MM.1S (cell line): ENCODE results near the gene LMCD1.

Experiments used
- DNase-seq: peaks from one replicate; pipeline ENCODE4 v3.0.0-alpha.2; 2015
- H2AFZ ChIP-seq: fragments of 300-600 bp; sonication (generic); 2 replicates; pipeline ENCODE4 v1.6.0; 2016; ENCODE audit warnings: antibody characterized with exemption, low read length
- H3F3A ChIP-seq: fragments of 300-600 bp; sonication (generic); 2 replicates; pipeline ENCODE4 v1.6.1; 2016; ENCODE audit warnings: mild to moderate bottlenecking, antibody characterized with exemption, low read length, moderate library complexity, mixed read lengths; ENCODE audit not compliant: insufficient read depth
- H3K27ac ChIP-seq: fragments of 300-600 bp; sonication (generic); 2 replicates; pipeline ENCODE4 v1.5.1; 2016; ENCODE audit warnings: mild to moderate bottlenecking, low read length
- H3K27me3 ChIP-seq: fragments of 300-600 bp; sonication (generic); replicated peaks from 2 replicates; pipeline ENCODE4 v1.6.0; 2016; ENCODE audit warnings: low read length; ENCODE audit not compliant: insufficient read depth
- H3K36me3 ChIP-seq: fragments of 300-600 bp; sonication (generic); replicated peaks from 2 replicates; pipeline ENCODE4 v1.6.1; 2016; ENCODE audit warnings: mild to moderate bottlenecking, low read length, mixed read lengths; ENCODE audit not compliant: insufficient read depth
- H3K4me1 ChIP-seq: fragments of 300-600 bp; sonication (generic); 2 replicates; pipeline ENCODE4 v1.6.1; 2016; ENCODE audit warnings: low read length, mixed read lengths
- H3K4me2 ChIP-seq: fragments of 300-600 bp; sonication (generic); 2 replicates; pipeline ENCODE4 v1.6.0; 2016; ENCODE audit warnings: low read depth, low read length
- H3K4me3 ChIP-seq: fragments of 300-600 bp; sonication (generic); 2 replicates; pipeline ENCODE4 v1.5.1; 2016; ENCODE audit warnings: low read length, mixed read lengths
- H3K79me2 ChIP-seq: fragments of 300-600 bp; sonication (generic); 2 replicates; pipeline ENCODE4 v1.6.1; 2016; ENCODE audit warnings: mixed run types, low read length, mixed read lengths
- H3K9ac ChIP-seq: fragments of 300-600 bp; sonication (generic); 2 replicates; pipeline ENCODE4 v1.6.1; 2016; ENCODE audit warnings: low read length, mixed read lengths
- H3K9me2 ChIP-seq: fragments of 300-600 bp; sonication (generic); replicated peaks from 2 replicates; pipeline ENCODE4 v1.6.1; 2016; ENCODE audit warnings: mild to moderate bottlenecking, low read length, mixed read lengths; ENCODE audit not compliant: insufficient read depth
- H3K9me3 ChIP-seq: fragments of 300-600 bp; sonication (generic); replicated peaks from 2 replicates; pipeline ENCODE4 v1.6.1; 2016; ENCODE audit warnings: mild to moderate bottlenecking, low read length, mixed read lengths; ENCODE audit not compliant: insufficient read depth
- H4K20me1 ChIP-seq: fragments of 300-600 bp; sonication (generic); 2 replicates; pipeline ENCODE4 v1.6.1; 2016; ENCODE audit warnings: mild to moderate bottlenecking, low read length, moderate library complexity, mixed read lengths; ENCODE audit not compliant: insufficient read depth
- EZH2 ChIP-seq: fragments of 300-600 bp; sonication (generic); optimal IDR thresholded peaks from 2 replicates; pipeline ENCODE3; 2017; ENCODE audit warnings: low read depth, mild to moderate bottlenecking, antibody characterized with exemption, low read length, mixed read lengths
- EZH2phosphoT487 ChIP-seq: fragments of 300-600 bp; sonication (generic); IDR thresholded peaks from 2 replicates; pipeline ENCODE4 v1.6.1; 2018; ENCODE audit warnings: antibody characterized with exemption, low read length
- TF ChIP-seq, protein P1 (sequence below): fragments of 300-600 bp; sonication (generic); IDR thresholded peaks from 2 replicates; pipeline ENCODE4 v1.5.1; 2016; ENCODE audit warnings: antibody characterized with exemption, low read length, mixed read lengths

Gene LMCD1

DNA sequence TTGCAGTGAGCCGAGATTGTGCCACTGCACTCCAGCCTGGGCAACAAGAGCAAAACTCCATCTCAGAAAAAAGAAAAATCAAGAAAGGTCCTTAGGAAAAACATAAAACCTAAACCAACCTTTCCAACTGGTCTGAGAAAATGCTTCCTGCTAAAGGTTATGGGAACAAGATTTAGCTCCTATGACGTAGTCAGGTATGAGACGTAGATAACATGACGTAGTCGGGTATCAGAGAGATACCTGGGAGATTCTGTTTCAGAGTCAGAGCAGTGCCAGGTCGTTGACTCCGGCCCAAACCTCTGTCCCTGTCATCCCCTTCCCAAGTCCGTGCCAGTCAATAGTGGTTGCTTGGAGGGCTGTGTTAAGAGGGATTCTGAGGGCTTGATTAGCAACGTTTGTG lies 39.9 kb downstream of the LMCD1 start:
- no peak overlapping the region for H3K27ac ChIP-seq
- no peak overlapping the region for H3K4me3 ChIP-seq
- H4K20me1 ChIP-seq = no peaks in the 10 kb centered on the region
- no peak overlapping the region for H3K9ac ChIP-seq
- H3K9me3 ChIP-seq = no peaks in the 10 kb centered on the region
- H3K36me3 ChIP-seq = no peaks in the 10 kb centered on the region
- TF ChIP-seq EZH2phosphoT487 (no peak), EZH2 (no peak)
- TF ChIP-seq, protein P1, sequence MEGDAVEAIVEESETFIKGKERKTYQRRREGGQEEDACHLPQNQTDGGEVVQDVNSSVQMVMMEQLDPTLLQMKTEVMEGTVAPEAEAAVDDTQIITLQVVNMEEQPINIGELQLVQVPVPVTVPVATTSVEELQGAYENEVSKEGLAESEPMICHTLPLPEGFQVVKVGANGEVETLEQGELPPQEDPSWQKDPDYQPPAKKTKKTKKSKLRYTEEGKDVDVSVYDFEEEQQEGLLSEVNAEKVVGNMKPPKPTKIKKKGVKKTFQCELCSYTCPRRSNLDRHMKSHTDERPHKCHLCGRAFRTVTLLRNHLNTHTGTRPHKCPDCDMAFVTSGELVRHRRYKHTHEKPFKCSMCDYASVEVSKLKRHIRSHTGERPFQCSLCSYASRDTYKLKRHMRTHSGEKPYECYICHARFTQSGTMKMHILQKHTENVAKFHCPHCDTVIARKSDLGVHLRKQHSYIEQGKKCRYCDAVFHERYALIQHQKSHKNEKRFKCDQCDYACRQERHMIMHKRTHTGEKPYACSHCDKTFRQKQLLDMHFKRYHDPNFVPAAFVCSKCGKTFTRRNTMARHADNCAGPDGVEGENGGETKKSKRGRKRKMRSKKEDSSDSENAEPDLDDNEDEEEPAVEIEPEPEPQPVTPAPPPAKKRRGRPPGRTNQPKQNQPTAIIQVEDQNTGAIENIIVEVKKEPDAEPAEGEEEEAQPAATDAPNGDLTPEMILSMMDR = no peak
- DNase-seq = no peak
- H3K9me2 ChIP-seq = no peaks in the 10 kb centered on the region
- H3F3A ChIP-seq = no peaks in the 10 kb centered on the region
- H3K27me3 ChIP-seq = no peaks in the 10 kb centered on the region
- H3K4me2 ChIP-seq = no peak overlapping the region
- H3K79me2 ChIP-seq = no peaks in the 10 kb centered on the region
- no peaks in the 10 kb centered on the region for H3K4me1 ChIP-seq
- H2AFZ ChIP-seq = no peak overlapping the region

DNA sequence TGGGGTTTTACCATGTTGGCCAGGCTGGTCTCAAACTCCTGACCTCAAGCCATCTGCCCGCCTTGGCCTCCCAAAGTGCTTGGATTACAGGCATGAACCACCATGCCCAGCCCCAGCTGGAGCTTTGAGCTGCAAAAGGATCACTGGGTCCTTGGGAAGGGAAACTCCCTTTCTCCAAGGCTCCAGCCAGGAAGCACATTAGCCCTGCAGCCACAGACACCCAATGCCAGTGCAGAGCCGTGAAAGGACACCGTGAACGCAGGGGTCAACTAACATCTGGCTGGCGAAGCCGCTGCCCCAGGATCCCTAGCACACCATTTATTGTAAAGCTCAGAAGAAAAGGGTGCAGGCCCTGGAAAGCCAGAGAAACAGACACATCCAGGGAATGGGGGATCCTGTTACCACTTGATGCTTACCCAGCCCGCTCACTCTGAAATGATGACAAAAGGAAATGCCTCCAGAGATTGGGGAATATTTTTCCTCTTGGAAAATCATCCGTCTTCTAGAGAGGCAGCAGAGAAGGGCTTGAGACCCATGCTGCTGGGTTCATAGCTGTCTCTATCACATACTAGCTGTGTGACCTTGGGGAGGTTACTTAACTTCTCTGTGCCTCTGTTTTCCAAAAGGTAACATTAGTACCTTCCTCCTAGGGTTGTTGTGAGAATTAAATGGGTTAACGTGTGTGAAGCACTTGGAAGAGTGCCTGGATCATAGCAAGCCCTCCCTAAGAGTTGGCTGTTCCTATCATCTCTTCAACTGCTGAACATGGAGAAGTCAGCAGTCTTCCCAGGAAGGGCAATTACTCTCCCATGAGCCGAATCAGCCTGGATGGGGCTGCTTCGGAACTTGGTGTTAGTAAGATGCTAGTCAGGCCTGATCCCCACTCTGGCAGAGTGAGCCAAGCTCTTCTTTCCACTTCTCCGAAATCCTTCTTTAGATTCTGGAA lies 40.8 kb downstream of the LMCD1 start:
- Histone ChIP-seq H3K27ac (no peak overlapping the region), H3K36me3 (no peaks in the 10 kb centered on the region), H3K4me2 (no peak overlapping the region), H3K9ac (no peak overlapping the region), H3F3A (no peaks in the 10 kb centered on the region), H3K79me2 (no peaks in the 10 kb centered on the region), H2AFZ (no peak overlapping the region), H3K4me1 (no peaks in the 10 kb centered on the region), H3K4me3 (no peak overlapping the region), H3K27me3 (no peaks in the 10 kb centered on the region), H4K20me1 (no peaks in the 10 kb centered on the region), H3K9me2 (no peaks in the 10 kb centered on the region), H3K9me3 (no peaks in the 10 kb centered on the region)
- TF ChIP-seq EZH2phosphoT487 = no peak
- TF ChIP-seq, protein P1 = no peak
- TF ChIP-seq EZH2 = no peak
- no peak for DNase-seq

DNA sequence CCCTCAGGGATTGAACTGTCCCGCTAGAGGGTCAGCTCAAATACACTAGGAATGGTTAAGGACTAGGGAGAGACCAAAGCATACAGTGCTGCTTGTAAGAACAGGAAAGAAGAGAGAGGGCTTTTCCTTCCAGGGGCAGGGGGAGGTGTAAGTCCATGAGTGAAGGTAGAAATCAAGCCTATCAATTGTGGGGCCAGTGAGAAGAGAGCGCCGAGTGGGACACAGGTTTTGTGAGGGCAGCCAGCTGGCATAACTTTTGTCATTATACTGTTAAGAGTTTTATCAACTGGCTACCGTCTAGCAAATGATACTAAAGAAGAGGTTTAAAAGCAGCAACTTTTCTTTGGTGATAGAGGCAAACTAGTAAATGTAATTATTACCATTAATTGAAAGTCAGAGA lies 45.0 kb downstream of the LMCD1 start:
- Histone ChIP-seq H3K4me1 (no peaks in the 10 kb centered on the region), H3K27me3 (no peaks in the 10 kb centered on the region), H3K79me2 (no peaks in the 10 kb centered on the region), H3F3A (no peaks in the 10 kb centered on the region), H3K4me2 (no peak overlapping the region), H4K20me1 (no peaks in the 10 kb centered on the region), H2AFZ (no peak overlapping the region), H3K9ac (no peak overlapping the region), H3K9me2 (no peaks in the 10 kb centered on the region), H3K27ac (no peak overlapping the region), H3K9me3 (no peaks in the 10 kb centered on the region), H3K4me3 (no peak overlapping the region), H3K36me3 (no peaks in the 10 kb centered on the region)
- DNase-seq = no peak
- no peak for TF ChIP-seq EZH2phosphoT487
- TF ChIP-seq, protein P1 = no peak
- no peak for TF ChIP-seq EZH2
